ENCODE measurements around the gene CCDC3.
"Not testable (repeated sequence)": the region's sequence is repeated elsewhere in the genome, so short reads cannot be mapped to it uniquely, and the experiment has no call there.

CCDC3 gene

DNA sequence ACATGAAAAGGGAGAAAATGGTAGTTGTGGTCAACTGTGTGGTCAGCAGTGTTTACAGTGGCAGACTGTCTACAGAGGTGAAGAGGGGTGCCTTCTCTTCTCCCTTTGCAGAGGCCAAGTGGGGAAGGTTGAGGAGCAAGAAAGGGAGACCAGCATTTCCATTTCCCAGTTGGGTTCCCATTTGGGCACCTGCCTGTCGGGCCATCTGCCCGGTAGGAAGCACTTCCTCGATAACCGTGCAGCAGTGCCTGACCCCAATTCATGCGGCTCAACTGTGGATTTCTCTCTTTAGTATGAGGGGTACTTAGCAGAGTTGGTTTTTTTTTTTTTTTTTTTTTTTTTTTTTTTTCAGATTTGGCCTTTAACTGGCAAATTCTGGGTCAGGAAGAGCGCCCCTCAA is 127.0 kb downstream of the CCDC3 start:
- DNase-seq (ENCODE audit: low read depth) = no peak
- TF ChIP-seq, protein P1, sequence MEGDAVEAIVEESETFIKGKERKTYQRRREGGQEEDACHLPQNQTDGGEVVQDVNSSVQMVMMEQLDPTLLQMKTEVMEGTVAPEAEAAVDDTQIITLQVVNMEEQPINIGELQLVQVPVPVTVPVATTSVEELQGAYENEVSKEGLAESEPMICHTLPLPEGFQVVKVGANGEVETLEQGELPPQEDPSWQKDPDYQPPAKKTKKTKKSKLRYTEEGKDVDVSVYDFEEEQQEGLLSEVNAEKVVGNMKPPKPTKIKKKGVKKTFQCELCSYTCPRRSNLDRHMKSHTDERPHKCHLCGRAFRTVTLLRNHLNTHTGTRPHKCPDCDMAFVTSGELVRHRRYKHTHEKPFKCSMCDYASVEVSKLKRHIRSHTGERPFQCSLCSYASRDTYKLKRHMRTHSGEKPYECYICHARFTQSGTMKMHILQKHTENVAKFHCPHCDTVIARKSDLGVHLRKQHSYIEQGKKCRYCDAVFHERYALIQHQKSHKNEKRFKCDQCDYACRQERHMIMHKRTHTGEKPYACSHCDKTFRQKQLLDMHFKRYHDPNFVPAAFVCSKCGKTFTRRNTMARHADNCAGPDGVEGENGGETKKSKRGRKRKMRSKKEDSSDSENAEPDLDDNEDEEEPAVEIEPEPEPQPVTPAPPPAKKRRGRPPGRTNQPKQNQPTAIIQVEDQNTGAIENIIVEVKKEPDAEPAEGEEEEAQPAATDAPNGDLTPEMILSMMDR (IDR thresholded peaks at IDR 0.05; ENCODE audit: low read length, missing control alignments) = no peak
- H3K4me3 ChIP-seq (replicated peaks; ENCODE audit: low read depth, low read length) = no peak overlapping the region

DNA sequence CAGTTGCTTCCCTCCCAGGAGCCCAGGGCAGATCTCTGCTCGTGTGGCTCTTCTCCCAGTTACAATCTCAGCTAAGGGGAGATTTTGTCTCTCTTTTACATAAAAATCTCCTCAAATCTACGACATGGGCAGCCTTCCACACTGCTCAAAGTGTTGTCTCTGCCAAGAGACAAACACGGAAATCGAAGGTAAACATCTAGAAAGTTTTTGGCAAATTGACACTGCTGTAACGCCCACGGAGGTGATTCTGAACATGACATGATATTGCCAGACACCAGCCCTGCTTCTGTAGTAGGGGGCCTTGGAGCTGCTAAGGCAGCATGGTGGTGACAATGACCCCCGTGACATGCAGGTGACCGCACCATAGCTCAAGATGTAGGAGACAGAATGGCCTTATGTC is 128.3 kb downstream of the CCDC3 start:
- TF ChIP-seq, protein P1 (IDR thresholded peaks at IDR 0.05; ENCODE audit: low read length, missing control alignments) = no peak
- DNase-seq (ENCODE audit: low read depth) = no peak
- no peak overlapping the region for H3K4me3 ChIP-seq (replicated peaks; ENCODE audit: low read depth, low read length)

DNA sequence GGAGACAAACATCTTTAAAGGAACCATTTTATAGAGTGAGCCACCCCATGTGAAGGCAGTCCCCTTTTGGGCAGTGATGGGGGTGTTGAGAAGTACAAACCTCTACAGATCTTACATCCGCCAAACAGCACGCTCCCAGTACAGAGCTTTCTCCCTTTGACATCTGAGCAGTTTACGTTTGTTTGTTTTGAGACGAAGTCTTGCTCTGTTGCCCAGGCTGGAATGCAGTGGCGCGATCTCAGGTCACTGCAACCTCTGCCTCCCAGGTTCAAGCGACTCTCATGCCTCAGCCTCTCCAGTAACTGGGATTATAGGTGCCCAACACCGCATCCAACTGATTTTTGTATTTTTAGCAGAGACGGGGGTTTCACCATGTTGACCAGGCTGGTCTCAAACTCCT is 128.9 kb downstream of the CCDC3 start:
- H3K4me3 ChIP-seq (replicated peaks; ENCODE audit: low read depth, low read length) = no peak overlapping the region
- no peak for DNase-seq (ENCODE audit: low read depth)
- TF ChIP-seq, protein P1 (IDR thresholded peaks at IDR 0.05; ENCODE audit: low read length, missing control alignments) = no peak

- TF ChIP-seq, protein P1 (IDR thresholded peaks at IDR 0.05; ENCODE audit: low read length, missing control alignments) = no peak
Measured at GRCh38 chr10:12869427-12869826, 132.1 kb downstream of the CCDC3 start.

GRCh38 chr10:12868229-12868628 is 133.3 kb downstream of the CCDC3 start:
- DNase-seq (ENCODE audit: low read depth) = no peak
- TF ChIP-seq, protein P1 (IDR thresholded peaks at IDR 0.05; ENCODE audit: low read length, missing control alignments) = no peak
- no peak overlapping the region for H3K4me3 ChIP-seq (replicated peaks; ENCODE audit: low read depth, low read length)

More at GRCh38 chr10:12869427-12869826, 132.1 kb downstream of the CCDC3 start:
- no peak for DNase-seq (ENCODE audit: low read depth)
- H3K4me3 ChIP-seq (replicated peaks; ENCODE audit: low read depth, low read length) = no peak overlapping the region

- not testable (repeated sequence) for DNase-seq (ENCODE audit: low read depth)
Measured at GRCh38 chr10:12865515-12865914, 136.0 kb downstream of the CCDC3 start.

DNA sequence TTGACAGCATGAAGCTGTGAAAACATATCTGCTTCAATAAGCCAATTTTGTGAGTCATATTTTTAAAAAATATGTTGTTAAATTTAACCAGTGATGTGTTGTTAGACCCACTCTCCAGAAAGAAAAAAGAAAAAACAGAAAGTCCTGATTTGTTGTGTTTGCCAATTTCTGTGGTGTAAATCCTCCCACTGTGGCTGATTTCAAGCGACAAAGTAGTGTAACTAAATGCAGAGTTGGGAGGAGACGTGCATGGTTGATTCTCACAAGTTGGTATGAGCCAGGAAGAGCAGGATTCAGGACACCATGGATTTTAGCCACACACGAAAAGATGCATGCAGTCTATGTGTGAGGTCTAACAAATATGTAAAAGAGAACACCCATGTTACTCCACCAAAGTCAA is 139.1 kb downstream of the CCDC3 start:
- TF ChIP-seq, protein P1 (IDR thresholded peaks at IDR 0.05; ENCODE audit: low read length, missing control alignments) = no peak
- H3K4me3 ChIP-seq (replicated peaks; ENCODE audit: low read depth, low read length) = no peak overlapping the region
- DNase-seq (ENCODE audit: low read depth) = no peak

More at GRCh38 chr10:12865515-12865914, 136.0 kb downstream of the CCDC3 start:
- not testable (repeated sequence) for H3K4me3 ChIP-seq (replicated peaks; ENCODE audit: low read depth, low read length)

Data from fibroblast of pulmonary artery (primary cell).